DMS 273 (cell line): Measurements from ENCODE around the gene TECR.

Source experiments
- DNase-seq: peaks from one replicate; lab custom pipeline; 2025; ENCODE audit not compliant: unreplicated experiment; lab: John Stamatoyannopoulos, UW

The TECR gene

DNA sequence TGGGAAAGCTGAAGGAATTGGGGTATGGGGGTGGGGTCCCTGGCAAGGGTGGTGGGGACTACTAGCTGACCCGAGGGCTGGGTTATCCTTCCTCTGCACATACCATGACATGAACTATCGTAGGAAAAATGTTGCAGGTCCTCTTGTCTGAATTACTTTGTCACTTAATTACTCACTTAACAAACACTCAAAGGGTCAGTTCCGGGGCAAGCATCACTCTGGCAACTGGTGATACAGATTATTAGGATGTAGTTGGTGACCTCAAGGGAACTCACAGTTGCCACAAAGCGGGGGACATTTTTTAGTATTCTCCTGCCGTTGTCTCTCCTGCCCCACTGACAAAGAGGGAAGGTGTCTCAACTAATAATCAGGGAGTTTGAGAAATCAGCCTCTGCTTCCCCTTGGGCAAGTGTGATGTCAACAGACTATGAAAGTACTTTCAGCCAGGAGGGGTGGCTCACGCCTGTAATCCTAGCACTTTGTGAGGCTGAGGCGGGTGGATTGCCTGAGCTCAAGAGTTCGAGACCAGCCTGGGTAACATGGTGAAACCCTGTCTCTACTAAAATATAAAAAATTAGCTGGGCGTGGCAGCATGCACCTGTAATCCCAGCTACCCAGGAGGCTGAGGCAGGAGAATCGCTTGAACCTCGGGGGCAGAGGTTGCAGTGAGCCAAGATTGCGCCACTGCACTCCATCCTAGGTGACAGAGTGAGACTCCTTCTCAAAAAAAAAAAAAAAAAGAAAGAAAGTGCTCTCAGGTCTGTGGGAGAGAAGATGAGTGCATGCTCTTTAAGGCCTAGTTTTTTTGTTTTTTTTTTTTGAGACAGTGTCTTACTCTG is 21.5 kb upstream of the TECR start:
- DNase-seq = no peak

GRCh38 chr19:14510311-14511228 is 18.8 kb upstream of the TECR start:
- DNase-seq = no peak

GRCh38 chr19:14511229-14511593 is 18.2 kb upstream of the TECR start:
- DNase-seq = no peak

DNA sequence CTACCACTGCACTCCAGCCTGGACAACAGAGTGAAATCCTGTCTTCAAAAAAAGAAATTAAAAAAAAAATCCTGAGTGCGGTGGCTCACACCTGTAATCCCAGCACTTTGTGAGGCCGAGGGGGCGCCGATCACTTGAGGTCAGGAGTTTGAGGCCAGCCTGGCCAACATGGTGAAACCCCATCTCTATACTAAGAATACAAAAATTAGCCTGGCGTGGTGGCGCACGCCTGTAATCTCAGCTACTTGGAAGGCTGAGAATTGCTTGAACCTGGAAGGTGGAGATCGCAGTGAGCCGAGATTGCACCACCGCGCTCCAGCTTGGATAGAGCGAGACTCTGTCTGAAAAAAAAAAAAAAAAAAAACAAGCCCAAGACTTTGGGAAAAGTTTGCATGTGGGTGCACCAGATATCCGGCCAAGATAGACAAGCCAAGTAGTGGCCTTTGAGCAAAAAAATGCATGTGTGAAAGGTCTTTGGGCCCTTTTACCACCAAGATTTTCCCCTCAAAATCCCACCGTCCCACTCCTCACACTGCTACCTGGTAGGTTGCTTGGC is 16.9 kb upstream of the TECR start:
- DNase-seq = no peak

DNA sequence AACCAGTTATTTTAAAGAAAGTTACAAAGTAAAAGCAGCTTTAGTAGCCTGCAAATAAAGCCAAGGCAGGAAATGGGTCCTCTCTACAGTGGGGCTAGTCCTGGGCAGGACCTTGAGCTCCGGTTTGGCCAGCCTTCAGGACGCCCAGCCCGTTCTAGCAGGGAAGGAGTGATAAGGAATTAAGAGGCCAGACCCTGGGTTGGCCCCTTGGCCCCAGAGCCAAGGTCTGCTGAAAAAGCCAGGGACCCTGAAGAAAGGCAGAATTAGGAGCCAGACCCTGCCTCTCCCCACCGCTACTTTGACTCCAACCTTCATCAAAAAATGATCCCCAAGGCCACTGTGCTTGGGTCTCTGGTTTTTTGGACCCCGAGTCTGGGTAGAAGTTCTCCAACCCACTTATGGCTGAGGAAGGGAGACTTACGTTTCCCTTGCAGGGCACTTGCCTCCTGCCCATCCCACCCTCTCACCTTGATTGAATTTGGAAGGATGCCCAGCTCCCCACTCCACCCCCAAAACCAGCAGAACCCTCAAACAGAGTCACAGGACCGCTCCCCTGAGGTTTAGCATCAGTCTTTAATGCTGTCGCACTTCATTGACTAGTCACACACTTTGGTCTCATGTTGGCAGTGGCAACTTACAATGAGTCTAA is 15.1 kb upstream of the TECR start:
- no peak for DNase-seq

DNA sequence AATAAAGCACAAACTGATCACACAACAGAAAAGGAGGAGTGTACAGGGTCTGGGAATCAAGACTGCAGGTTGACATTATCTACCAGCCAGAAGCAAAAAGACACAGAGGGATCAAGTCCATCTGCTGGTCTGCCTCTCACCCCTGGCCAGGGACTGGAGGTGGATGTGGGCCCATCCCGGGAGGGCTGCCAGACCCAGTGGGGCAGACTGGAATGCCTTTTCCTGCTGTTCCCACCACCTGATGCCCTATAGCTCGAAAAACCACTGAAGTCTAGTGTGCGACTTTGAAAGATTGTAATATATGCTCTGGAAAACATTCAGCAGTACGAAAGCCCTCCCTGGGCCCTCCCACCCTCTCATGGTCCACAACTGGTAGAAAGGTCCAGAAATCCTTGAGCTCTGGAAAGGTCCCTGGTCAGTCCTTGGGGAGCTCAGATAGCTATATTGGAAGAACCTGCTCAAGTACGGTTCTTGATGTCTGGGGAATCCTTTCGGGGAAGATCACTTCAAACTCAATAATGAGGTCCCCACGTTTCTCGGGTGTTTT is 13.8 kb upstream of the TECR start:
- no peak for DNase-seq

- DNase-seq = no peak
Measured at GRCh38 chr19:14516048-14516534, 13.3 kb upstream of the TECR start.

DNA sequence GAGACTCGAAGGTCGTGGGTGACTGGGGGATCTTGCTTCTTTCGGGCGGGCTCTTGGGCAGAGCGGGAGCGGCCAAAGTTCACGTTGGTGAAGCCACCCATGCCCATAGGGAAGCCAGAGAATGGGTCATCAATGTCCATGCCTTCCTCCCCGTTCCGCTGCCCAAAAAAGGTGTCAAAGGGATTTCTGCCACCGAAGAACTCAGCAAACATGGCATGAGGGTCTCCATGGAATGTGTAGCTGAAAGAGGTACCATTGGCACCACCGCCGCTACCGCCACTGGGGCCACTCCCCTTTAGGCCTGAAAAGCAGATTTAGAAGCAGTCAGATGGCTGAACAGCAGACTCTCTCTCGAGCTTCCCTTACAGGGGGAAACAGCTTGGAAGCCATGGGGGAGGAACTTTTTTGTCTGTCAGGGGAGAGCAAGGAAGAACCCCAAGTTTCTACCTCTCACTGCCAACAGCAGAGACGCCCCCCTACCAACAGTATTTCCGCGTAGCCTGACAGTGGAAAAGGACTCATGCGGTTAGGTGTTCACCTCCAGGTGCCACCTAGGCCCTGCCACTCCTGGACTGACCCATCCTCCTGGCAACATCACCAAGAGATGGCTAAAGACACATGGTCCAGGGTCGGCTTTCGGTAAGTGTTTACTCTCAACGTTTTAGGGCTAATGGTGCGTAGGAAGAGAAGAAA is 12.5 kb upstream of the TECR start:
- no peak for DNase-seq

DNA sequence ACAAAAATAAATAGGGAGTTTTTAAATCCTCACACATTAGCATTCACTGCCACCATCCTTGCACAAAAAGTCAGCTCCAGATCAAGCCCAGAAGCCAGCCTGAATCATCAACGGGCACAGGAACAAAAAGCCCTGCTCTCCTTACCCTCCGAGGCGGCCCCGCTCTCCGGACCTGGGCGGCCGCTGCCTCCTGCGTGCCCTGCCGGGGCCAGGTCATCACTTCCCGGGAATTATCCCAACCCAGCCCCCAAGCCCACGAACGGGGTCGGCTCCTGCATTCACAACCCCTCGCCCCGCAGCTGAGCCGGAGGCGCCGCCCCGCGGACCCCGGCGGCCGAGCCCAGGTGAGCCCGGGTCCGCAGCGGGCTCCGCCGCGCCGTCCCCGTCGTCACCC is 12.0 kb upstream of the TECR start:
- DNase-seq = peak; percentile 61

GRCh38 chr19:14517840-14518505 is 11.4 kb upstream of the TECR start, which contains the start of gene DNAJB1:
TSS of gene DNAJB1 (minus strand) at chr19:14518397. CDS start at chr19:14518349, 48 bp downstream.
- DNase-seq = peak; percentile 84

DNA sequence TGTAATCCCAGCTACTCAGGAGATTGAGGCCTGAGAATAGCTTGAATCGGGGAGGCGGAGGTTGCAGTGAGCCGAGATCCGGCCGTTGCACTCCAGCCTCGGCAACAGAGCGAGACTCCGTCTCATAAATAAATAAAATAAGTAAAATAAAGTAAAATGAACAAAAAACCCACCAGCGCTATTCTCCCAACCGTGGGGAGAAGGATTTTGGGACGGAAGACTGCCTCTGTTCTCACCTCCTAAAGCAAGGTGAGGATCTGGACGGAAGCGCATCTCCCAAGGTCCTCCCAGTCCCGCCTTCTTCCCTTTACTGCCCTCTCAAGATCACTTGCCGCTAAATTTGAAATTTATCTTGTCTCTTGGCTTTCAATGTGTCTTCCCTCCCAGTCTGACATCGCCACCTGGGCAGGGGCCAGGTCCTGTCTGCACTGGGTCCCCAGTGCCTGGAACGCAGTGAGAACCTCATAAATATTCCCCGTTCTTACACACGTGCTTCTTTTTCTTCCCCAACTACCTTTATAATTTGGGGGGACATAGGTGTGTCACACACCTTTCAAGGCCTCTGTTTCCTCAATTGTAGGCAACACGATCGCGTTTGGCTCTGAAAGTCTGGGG is 10.0 kb upstream of the TECR start:
- DNase-seq = no peak

GRCh38 chr19:14519860-14520407 is 9.5 kb upstream of the TECR start:
- peak; percentile 32 for DNase-seq

DNA sequence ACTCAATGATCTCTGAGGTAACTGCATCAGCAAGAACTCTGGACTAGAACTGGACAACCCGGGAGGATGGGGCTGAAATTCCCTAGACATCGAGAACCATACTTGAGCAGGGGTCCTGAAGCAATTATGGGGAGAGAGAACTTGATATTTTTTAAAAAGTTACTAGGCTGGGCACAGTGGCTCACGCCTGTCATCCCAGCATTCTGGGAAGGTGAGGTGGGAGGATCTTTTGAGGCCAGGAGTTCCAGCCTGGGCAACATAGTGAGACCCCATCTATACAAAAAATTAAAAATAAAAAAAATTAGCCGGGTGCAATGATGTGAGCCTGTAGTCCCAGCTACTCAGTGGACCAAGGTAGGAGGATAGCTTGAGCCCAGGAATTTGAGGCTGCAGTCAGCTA is 8.9 kb upstream of the TECR start:
- no peak for DNase-seq

DNA sequence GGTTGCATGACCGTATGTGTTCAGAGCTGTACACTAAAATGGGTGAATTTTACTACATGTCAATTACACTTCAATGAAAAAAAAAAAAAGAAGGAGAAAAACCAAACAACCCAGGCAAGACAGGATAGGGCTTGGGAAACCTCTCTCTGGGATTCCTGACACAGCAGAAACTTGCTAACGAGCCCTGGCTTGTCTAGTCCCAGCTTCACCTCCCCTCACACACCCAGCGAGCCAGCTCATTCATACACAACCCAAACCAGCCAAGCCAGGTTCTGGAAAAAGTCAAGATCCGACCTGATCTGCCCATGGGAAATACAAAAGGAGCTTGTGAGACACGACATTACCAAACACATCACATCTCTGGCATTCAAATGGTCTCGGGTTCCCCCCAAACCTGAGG is 3.7 kb upstream of the TECR start:
- DNase-seq = peak; percentile 25

- no peak for DNase-seq
Measured at GRCh38 chr19:14526423-14526822, 3.0 kb upstream of the TECR start.

DNA sequence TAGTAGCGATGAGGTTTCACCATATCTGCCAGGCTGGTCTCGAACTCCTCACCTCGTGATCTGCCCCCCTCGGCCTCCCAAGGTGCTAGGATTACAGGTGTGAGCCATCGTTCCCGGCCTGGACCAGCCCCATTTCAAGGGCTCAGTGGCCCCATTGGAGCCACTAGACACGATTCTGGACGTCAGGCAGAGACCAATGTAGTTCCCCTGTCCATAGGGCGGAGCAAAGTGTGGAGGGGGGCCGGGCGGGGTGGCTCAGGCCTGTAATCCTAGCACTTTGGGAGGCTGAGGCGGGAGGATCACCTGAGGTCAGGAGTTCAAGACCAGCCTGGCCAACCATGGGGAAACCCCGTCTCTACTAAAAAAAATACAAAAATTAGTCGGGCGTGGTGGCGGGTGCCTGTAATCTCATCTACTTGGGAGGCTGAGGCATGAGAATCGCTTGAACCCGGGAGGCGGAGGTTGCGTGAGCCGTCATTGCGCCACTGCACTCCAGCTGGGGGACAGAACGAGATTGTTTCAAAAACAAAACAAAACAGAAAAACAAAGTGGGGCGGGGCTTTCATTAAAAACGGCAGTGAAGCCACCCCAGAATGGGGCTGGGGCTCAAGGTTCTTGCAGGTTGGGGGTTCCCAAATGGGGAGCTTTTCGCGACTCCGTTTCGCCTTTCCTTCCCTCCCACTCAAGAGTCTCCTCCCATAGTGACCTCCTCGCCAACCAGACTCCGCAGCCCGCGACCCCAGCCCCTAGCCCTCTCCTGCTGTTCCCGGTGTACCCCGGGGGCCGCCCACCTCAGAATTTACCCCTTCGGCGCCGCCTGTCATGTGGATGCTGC is 758 bp upstream of the TECR start:
- DNase-seq = no peak

DNA sequence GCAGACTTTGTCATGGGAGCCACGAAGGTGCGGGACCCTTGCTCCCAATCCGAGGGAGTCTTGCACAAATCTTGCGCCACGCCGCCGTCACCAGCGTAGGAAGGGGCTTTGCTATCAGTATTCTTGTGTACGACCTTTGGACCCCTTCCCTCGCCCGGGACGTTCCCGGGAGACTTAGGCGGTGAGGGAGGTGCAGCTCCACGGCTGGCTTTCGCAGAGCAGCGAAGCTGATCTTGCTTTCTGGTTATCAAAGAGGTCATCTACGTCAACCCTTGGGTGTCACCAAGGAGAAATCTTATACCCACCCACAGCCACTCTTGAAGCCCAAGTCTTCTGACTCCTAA is 583 bp downstream of the TECR start:
- DNase-seq = peak; percentile 74

- DNase-seq = no peak
Measured at GRCh38 chr19:14530506-14530905, 1.1 kb downstream of the TECR start.
